ENCODE results near the gene ROR2.

- TF ChIP-seq CTCF (IDR thresholded peaks at IDR 0.05) = no peak
- TF ChIP-seq POLR2A (IDR thresholded peaks at IDR 0.05) = no peak
These were observed 13.7 kb upstream of the ROR2 start for GRCh38 chr9:91963711-91964240.
